Activated CD4-positive, alpha-beta T cell treated with anti-CD3 and anti-CD28 coated beads, Interleukin-2, amount 10 ng/mL, durations not matched to agents 24 days and 14 days (primary cell): ENCODE measurements around the gene LRP6. TPM values are rescaled to one million over a fixed set of nuclear protein-coding genes. Genes with fewer than 3 reads are reported as not detected.
"Not testable (repeated sequence)": the region's sequence is repeated elsewhere in the genome, so short reads cannot be mapped to it uniquely, and the experiment has no call there.

Experiments
- DNase-seq: peaks from one replicate; pipeline ENCODE4 v3.0.0; 2022
- H3K27ac Mint-ChIP-seq: one replicate; pipeline ENCODE4 v1.8.0; 2022; ENCODE audit warnings: mild to moderate bottlenecking, mixed read lengths
- H3K27me3 Mint-ChIP-seq: one replicate; pipeline ENCODE4 v1.8.0; 2022; ENCODE audit warnings: mixed read lengths
- H3K36me3 Mint-ChIP-seq: one replicate; pipeline ENCODE4 v1.8.0; 2022; ENCODE audit warnings: low read depth, mild to moderate bottlenecking, mixed read lengths
- H3K4me1 Mint-ChIP-seq: one replicate; pipeline ENCODE4 v1.8.0; 2021; ENCODE audit warnings: mixed read lengths
- H3K4me3 Mint-ChIP-seq: one replicate; pipeline ENCODE4 v1.8.0; 2022; ENCODE audit warnings: mild to moderate bottlenecking, moderate library complexity, mixed read lengths
- H3K9me3 Mint-ChIP-seq: one replicate; pipeline ENCODE4 v1.8.0; 2021; ENCODE audit warnings: mixed read lengths
- intact Hi-C: fragments of 100-400 bp; cut with micrococcal nuclease; formaldehyde crosslinking; loops from one replicate; pipeline ENCODE4 v1.15.1; 2023
- total RNA-seq: library from RNA; stranded (reverse); gene quantifications from 2 replicates; pipeline ENCODE4 v1.2.3, GENCODE V29; 2022

The LRP6 gene
- total RNA-seq, 1 donor from 2014 or later: 8.4 TPM

GRCh38 chr12:12278899-12279298, 12.1 kb upstream of the LRP6 start:
- H3K4me1 Mint-ChIP-seq: peaks cover 2% of the 10 kb centered on the region
- DNase-seq: no peak
- peaks cover 4% of the 10 kb centered on the region for H3K9me3 Mint-ChIP-seq
- H3K27me3 Mint-ChIP-seq: peaks cover 23% of the 10 kb centered on the region
- no peak overlapping the region for H3K4me3 Mint-ChIP-seq
- intact Hi-C loops: no loop called here
- no peak overlapping the region for H3K27ac Mint-ChIP-seq
- H3K36me3 Mint-ChIP-seq: no peaks in the 10 kb centered on the region

GRCh38 chr12:12275874-12276273, 9.0 kb upstream of the LRP6 start:
- no peak overlapping the region for H3K4me3 Mint-ChIP-seq

GRCh38 chr12:12273291-12273957, 6.6 kb upstream of the LRP6 start:
- no peak for DNase-seq
- Mint-ChIP-seq H3K4me1 (no peaks in the 10 kb centered on the region), H3K27ac (no peak overlapping the region), H3K9me3 (no peaks in the 10 kb centered on the region), H3K4me3 (no peak overlapping the region), H3K36me3 (no peaks in the 10 kb centered on the region), H3K27me3 (peaks cover 8% of the 10 kb centered on the region)
- intact Hi-C loops: no loop called here

More at GRCh38 chr12:12275874-12276273, 9.0 kb upstream of the LRP6 start:
- Mint-ChIP-seq H3K4me1 (no peaks in the 10 kb centered on the region), H3K27ac (no peak overlapping the region), H3K9me3 (peaks cover 4% of the 10 kb centered on the region), H3K36me3 (no peaks in the 10 kb centered on the region), H3K27me3 (peaks cover 11% of the 10 kb centered on the region)
- intact Hi-C loops: no loop called here
- no peak for DNase-seq

- no peaks in the 10 kb centered on the region for H3K9me3 Mint-ChIP-seq
- H3K27me3 Mint-ChIP-seq: peaks cover 13% of the 10 kb centered on the region
- no peaks in the 10 kb centered on the region for H3K4me1 Mint-ChIP-seq
- H3K36me3 Mint-ChIP-seq: no peaks in the 10 kb centered on the region
- no peak overlapping the region for H3K4me3 Mint-ChIP-seq
- no peak overlapping the region for H3K27ac Mint-ChIP-seq
- DNase-seq: no peak
- intact Hi-C loops: no loop called here
Measured at GRCh38 chr12:12272869-12273268, 6.0 kb upstream of the LRP6 start.

GRCh38 chr12:12270226-12270625, 3.4 kb upstream of the LRP6 start:
- H3K9me3 Mint-ChIP-seq: no peaks in the 10 kb centered on the region
- no peak for DNase-seq
- peaks cover 32% of the 10 kb centered on the region for H3K27me3 Mint-ChIP-seq
- H3K4me1 Mint-ChIP-seq: peaks cover 13% of the 10 kb centered on the region
- H3K4me3 Mint-ChIP-seq: no peak overlapping the region
- intact Hi-C loops: no loop called here
- no peaks in the 10 kb centered on the region for H3K36me3 Mint-ChIP-seq
- H3K27ac Mint-ChIP-seq: no peak overlapping the region

GRCh38 chr12:12267742-12268200, 927 bp upstream of the LRP6 start:
- H3K27me3 Mint-ChIP-seq: peaks cover 49% of the 10 kb centered on the region
- peak; percentile 58 for DNase-seq
- H3K4me1 Mint-ChIP-seq: peaks cover 14% of the 10 kb centered on the region
- no peaks in the 10 kb centered on the region for H3K9me3 Mint-ChIP-seq
- intact Hi-C loops: loop anchor here (10.0 kb wide), 1 partner anchor 67 kb away; no protein-coding TSS in a partner anchor
- peak overlapping the region; percentile 89 for H3K4me3 Mint-ChIP-seq
- no peaks in the 10 kb centered on the region for H3K36me3 Mint-ChIP-seq
- H3K27ac Mint-ChIP-seq: no peak overlapping the region

- intact Hi-C loops: loop anchor here (10.0 kb wide), 1 partner anchor 68 kb away; no protein-coding TSS in a partner anchor
- DNase-seq: peak; percentile 56
- Mint-ChIP-seq H3K27ac (no peak overlapping the region), H3K36me3 (no peaks in the 10 kb centered on the region), H3K27me3 (peaks cover 49% of the 10 kb centered on the region), H3K4me3 (peak overlapping the region; percentile 89), H3K9me3 (no peaks in the 10 kb centered on the region), H3K4me1 (peaks cover 14% of the 10 kb centered on the region)
Measured at GRCh38 chr12:12266389-12266872, 413 bp downstream of the LRP6 start.

GRCh38 chr12:12265571-12266388, 1.1 kb downstream of the LRP6 start:
- intact Hi-C loops: loop anchor here (10.0 kb wide), 1 partner anchor 69 kb away; no protein-coding TSS in a partner anchor
- DNase-seq: peak; percentile 66
- peaks cover 47% of the 10 kb centered on the region for H3K27me3 Mint-ChIP-seq
- peak overlapping the region; percentile 89 for H3K4me3 Mint-ChIP-seq
- H3K36me3 Mint-ChIP-seq: no peaks in the 10 kb centered on the region
- no peak overlapping the region for H3K27ac Mint-ChIP-seq
- H3K4me1 Mint-ChIP-seq: peaks cover 14% of the 10 kb centered on the region
- no peaks in the 10 kb centered on the region for H3K9me3 Mint-ChIP-seq

GRCh38 chr12:12265035-12265434, 1.8 kb downstream of the LRP6 start:
- H3K27me3 Mint-ChIP-seq: peaks cover 46% of the 10 kb centered on the region
- peak overlapping the region; percentile 89 for H3K4me3 Mint-ChIP-seq
- H3K36me3 Mint-ChIP-seq: no peaks in the 10 kb centered on the region
- H3K4me1 Mint-ChIP-seq: peaks cover 14% of the 10 kb centered on the region
- H3K27ac Mint-ChIP-seq: no peak overlapping the region
- intact Hi-C loops: loop anchor here (10.0 kb wide), 1 partner anchor 70 kb away; no protein-coding TSS in a partner anchor
- no peaks in the 10 kb centered on the region for H3K9me3 Mint-ChIP-seq
- no peak for DNase-seq

- intact Hi-C loops: loop anchor here (10.0 kb wide), 1 partner anchor 71 kb away; no protein-coding TSS in a partner anchor
- no peaks in the 10 kb centered on the region for H3K9me3 Mint-ChIP-seq
- no peaks in the 10 kb centered on the region for H3K36me3 Mint-ChIP-seq
- peaks cover 14% of the 10 kb centered on the region for H3K4me1 Mint-ChIP-seq
- peaks cover 46% of the 10 kb centered on the region for H3K27me3 Mint-ChIP-seq
- no peak for DNase-seq
- H3K27ac Mint-ChIP-seq: no peak overlapping the region
- H3K4me3 Mint-ChIP-seq: no peak overlapping the region
Measured at GRCh38 chr12:12263909-12264308, 2.9 kb downstream of the LRP6 start.

- H3K9me3 Mint-ChIP-seq, H3K4me1 Mint-ChIP-seq, H3K36me3 Mint-ChIP-seq, H3K27ac Mint-ChIP-seq, DNase-seq, H3K4me3 Mint-ChIP-seq, H3K27me3 Mint-ChIP-seq, intact Hi-C loops: not testable (repeated sequence)
Measured at GRCh38 chr12:12256291-12256757, 10.5 kb downstream of the LRP6 start.

- no peak overlapping the region for H3K27ac Mint-ChIP-seq
- peaks cover 2% of the 10 kb centered on the region for H3K27me3 Mint-ChIP-seq
- no peaks in the 10 kb centered on the region for H3K36me3 Mint-ChIP-seq
- H3K9me3 Mint-ChIP-seq: no peaks in the 10 kb centered on the region
- H3K4me1 Mint-ChIP-seq: peaks cover 4% of the 10 kb centered on the region
- DNase-seq: no peak
- no peak overlapping the region for H3K4me3 Mint-ChIP-seq
- intact Hi-C loops: no loop called here
Measured at GRCh38 chr12:12254553-12254952, 12.3 kb downstream of the LRP6 start.

- intact Hi-C loops: no loop called here
- H3K36me3 Mint-ChIP-seq: no peaks in the 10 kb centered on the region
- H3K9me3 Mint-ChIP-seq: no peaks in the 10 kb centered on the region
- H3K4me3 Mint-ChIP-seq: no peak overlapping the region
- H3K4me1 Mint-ChIP-seq: peaks cover 7% of the 10 kb centered on the region
- no peak for DNase-seq
- no peak overlapping the region for H3K27ac Mint-ChIP-seq
- H3K27me3 Mint-ChIP-seq: no peaks in the 10 kb centered on the region
Measured at GRCh38 chr12:12249216-12250050, 17.4 kb downstream of the LRP6 start.
